Measurements from ENCODE around the gene TBRG4. TPM values are rescaled to one million over a fixed set of nuclear protein-coding genes. Genes with fewer than 3 reads are reported as not detected.
A peak's percentile ranks its signal among the peaks of the same experiment; 100 is the strongest.

The TBRG4 gene
- total RNA-seq, 1 donor from 2014 or later, result 82.2 TPM

DNA sequence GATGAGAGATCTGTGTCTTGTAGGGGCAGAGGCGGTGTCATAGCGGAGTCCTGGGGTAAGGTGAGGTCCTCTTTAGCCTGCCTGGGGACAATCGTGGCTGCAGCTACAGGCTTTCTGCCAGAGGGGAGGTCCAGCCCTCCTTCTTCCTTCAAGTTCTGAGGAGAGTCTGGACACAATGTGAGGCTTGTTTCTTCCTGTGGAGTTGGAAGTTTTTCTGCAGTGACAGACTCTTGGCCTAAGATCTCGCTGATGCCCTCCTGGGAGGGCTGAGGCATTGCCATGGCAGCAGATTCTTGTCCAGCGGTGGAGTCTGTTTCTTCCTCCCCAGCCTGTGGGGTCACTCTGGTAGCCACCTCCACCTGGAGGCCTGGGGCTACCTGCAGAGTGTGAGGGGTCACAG, 27.2 kb downstream of the TBRG4 start:
- ATAC-seq (ENCODE audit: poor library complexity) (no peak), DNase-seq (no peak)
- intact Hi-C loops (cut with DNase I), result no loop called here

DNA sequence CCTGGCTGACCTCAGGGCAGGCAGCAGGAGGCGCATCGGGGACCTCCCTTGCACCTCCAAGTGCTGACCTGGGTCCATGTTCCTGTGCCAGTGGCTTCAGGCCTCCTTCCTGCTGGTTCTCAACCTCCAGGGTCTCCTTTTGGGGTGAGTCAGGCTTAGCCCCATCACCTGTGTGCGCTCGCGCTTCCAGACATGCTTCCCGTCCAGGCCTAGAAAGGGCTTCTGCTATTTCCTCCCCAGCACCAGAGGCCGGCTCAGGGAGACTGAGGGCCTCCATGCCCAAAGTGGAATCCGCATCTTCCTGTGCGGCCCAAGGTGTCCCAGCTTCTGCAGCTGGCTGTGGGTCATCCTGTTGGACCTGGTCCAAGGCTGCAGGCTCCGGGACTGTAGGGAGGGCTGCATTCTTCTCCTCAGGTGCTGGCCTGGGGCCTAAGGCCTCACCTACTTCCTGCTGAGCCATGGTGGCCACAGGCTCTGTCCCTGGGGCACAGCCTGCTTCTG, 28.6 kb downstream of the TBRG4 start:
- intact Hi-C loops (cut with DNase I), result no loop called here
- ATAC-seq (ENCODE audit: poor library complexity) (no peak), DNase-seq (no peak)

DNA sequence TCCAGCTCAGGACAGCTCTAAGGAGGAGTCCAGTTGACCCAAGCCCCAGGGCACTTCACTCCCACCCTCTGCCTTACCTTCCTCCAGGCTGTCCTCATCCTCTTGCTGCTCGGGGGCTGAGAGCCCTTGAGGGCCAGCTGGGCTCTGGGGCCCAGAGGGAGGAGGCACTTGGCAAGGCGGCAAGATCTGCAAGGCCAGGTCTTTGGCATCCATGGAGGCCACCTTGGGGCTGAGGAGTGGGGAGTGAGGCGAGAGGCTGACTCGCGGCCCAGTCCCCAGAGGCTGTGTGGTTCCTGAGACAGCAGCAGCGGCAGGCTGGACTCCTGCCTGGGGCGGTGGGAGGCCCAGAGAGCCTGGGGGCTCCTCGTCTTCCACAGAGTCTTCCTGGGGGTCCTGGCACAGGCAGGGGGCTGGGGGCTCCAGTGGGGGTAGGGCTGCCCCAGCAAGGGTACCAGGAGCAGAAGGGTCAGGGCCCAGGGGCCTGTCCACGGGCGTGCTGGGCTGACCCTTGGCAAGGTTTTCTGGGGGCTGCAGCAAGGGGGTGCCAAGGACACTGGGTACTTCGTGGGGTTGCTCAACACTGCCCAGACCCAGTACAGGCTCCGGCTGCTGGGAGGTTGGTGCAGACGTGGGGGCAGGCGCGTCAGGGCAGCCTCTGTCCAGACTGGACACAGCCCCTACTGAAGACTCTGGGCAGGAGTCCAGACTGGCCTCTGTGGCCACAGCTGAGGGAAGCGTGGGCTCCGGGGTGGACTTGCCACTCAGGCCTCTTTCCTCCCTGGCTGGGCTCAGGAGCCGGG, 29.3 kb downstream of the TBRG4 start:
- ATAC-seq (ENCODE audit: poor library complexity), result peak; percentile 10
- intact Hi-C loops (cut with DNase I), result no loop called here
- DNase-seq, result no peak

DNA sequence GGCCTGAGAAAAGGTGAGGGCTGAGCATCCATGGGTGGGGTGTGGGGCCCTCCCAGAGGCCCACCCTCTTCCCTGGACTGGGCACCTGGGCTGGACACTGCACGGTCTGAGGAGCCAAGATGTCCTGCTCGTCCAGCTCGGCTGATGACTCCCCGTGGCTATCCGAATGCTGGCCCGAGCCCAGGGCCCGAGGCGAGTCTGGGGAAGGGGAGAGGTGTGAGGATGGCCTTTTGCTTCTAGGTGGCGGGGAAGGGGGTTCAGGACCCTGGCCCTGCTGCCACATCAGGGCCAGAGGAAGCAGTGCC, 29.9 kb downstream of the TBRG4 start:
- DNase-seq (no peak), ATAC-seq (ENCODE audit: poor library complexity) (no peak)
- intact Hi-C loops (cut with DNase I), result no loop called here

DNA sequence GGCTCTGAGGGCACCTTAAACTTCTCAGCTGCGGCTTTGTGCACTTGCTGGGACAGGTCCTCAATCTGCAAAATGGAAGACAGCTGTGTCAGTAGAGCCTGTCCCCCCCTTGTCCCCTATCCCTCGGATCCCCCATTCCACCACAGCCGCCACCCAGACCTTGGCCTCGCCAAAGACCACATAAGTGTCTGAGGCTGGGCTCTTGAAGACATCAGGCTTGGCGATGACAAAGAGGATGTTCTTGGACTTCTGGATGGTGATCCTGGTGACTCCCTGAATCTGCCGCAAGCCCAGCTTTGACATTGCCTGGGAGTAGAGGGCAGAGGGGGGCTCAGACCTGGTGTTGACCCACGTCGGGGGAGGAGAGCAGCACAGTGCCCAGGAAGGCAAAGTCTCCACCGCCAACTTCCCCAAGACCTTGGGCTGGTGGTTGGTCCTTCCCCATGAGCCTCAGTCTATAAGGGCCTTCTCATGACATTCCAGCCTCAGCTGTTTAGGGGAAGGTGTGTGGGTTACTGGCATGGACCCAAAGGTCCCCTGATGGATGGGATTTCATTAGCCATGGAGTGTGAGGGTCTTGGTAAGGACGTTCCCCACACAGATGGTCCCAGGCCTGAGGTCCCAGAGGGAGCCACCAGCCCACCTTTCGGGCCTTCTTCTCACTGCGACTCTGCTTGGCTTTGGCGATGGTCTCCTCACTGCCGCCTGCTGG, 30.4 kb downstream of the TBRG4 start:
- ATAC-seq (ENCODE audit: poor library complexity), result no peak
- no peak for DNase-seq
- intact Hi-C loops (cut with DNase I), result no loop called here

DNA sequence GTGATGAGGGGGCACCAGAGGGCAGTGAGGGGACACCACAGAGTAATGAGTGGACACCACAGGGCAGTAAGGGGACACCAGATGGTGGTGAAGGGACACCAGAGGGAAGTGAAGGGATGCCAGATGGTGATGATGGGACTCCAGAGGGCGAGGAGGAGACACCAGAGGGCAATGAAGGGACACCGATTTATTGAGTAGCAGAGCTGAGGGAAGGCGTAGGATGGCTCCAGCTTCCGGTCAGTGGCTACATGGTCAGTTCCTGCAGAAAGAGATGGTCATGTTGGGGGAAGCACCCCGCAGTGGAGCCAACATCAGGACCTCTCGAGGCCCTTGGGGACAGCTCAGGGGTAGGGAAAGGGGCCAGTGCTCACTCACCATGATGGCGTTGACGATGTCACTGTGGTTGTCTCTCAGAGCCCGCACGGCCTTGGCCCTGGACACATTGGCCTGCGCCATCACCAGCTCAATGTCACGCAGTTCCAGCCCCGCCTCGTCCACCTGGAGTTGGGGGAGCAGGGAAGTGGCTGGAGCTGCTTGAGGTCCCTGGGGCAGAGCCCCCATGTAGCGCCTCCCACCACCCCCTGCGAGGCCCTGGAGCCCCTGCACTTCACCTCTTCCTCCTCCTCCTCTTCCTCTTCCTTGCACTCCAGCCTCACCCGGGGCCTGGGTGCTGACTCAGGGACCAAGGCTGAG, 31.1 kb downstream of the TBRG4 start:
- intact Hi-C loops (cut with DNase I), result no loop called here
- ATAC-seq (ENCODE audit: poor library complexity) (no peak), DNase-seq (no peak)

DNA sequence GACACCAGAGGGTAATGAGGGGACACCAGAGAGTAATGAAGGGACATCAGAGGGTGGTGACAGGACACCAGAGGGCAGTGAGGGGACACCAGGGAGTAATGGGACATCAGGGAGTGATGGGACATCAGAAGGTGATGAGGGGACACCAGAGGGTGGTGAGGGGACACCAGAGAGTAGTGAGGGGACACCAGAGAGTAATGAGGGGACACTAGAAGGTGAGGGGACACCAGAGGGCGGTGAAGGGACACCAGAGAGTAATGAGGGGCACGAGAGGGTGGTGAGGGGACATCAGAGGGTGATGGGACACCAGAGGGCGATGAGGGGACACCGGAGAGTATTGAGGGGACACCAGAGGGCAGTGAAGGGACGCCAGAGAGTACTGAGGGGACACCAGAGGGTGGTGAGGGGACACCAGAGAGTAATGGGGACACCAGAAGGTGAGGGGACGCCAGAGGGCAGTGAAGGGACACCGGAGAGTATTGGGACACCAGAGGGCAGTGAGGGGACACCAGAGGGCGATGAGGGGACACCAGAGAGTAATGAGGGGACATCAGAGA, 33.3 kb downstream of the TBRG4 start:
- no peak for ATAC-seq (ENCODE audit: poor library complexity)
- intact Hi-C loops (cut with DNase I), result no loop called here
- DNase-seq, result no peak

DNA sequence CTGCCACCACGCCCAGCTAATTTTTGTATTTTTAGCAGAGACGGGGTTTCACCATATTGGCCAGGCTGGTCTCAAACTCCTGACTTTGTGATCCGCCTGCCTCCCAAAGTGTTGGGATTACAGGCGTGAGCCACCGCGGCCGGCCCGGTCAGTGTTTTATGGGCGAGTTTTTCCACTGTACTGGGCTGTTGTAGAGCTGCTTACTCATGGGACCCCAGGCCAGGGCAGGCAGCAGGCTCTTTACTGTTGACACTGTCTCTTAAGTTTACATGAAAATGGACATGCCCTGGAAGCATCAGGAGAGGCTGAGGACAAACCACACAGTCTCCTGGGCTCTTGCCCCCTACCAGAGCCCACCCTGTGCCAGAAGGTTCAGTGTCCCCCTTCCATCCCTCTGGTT, 33.9 kb downstream of the TBRG4 start:
- ATAC-seq (ENCODE audit: poor library complexity), result no peak

DNA sequence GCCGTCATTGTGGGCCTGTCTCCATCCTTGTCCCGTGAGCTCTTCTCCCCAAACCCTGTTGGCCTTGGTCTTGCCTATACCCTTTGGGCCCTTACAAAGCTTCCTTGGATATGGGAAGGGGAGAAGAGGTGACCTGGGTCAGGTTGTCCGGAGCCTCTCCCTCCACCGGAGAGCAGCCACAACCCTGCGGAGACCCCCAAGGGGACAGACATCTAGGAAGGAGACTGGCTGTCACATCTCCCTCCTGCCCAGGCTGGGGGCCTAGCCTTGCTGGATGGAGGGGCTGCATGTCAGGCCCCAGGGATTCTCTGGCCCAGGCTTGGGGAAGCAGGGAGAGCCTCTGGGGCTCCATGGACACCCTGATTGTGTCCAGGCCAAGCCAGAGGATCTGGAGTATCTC, 34.6 kb downstream of the TBRG4 start:
- DNase-seq (no peak), ATAC-seq (ENCODE audit: poor library complexity) (no peak)
- intact Hi-C loops (cut with DNase I), result no loop called here

More for the DNA sequence above, 33.9 kb downstream of the TBRG4 start:
- intact Hi-C loops (cut with DNase I), result no loop called here
- no peak for DNase-seq

DNA sequence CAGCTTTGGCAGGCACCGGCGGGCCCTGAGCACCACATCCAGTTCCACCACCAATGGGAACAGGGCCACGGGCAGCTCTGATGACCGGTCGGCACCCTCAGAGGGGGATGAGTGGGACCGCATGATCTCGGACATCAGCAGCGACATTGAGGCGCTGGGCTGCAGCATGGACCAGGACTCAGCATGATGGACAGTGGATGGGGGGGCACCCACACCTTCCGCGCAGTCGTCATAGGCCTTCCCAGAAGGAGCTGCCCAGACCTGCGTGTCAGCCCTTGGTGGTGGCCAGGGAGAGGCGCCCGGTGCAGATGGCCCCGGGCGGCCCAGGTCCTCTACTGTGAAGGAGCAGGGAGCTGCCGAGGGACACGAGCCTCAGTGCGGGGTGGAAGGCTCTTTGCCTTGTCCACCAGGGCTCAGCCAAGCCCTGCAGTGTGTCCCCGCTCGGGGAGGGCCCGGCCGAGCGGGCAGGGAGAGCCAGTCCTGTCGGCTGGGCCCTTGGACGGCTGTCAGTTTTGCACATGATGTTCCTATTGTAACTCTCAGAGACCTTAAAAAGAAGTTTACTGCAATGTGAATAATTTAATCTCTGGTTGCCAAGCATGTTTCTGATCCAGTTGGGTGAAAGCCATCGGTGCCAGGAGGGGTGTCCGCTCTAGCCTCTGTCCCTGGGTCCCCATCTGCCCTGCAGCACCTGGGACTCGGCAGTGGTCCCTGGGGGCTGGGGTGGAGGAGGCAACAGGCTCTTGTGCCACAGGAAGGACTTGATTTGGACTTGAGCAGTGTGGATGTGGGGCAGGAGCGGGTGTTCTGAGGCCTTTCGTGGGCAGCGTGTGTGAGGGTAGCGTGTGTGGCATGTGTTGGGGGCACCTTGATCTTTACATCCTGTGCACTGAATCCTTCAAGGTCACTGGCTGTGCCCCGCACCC, 35.4 kb downstream of the TBRG4 start:
- intact Hi-C loops (cut with DNase I), result no loop called here
- DNase-seq, result no peak

DNA sequence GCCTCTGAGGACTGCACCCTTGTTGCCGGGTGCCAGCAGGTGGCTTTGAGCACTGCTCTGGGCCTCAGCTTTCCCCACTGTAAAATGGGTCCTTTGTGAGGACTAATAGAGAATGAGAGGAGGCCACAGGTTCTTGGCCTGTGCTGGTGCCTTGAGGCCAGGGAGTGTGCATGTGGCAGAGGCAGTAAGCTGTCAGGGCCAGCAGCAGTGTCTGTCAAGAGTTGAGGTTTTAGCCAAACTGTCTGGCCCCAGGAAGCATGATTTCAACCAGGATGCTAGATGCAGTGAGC, 36.2 kb downstream of the TBRG4 start:
- ATAC-seq (ENCODE audit: poor library complexity) (no peak), DNase-seq (no peak)
- intact Hi-C loops (cut with DNase I), result no loop called here

More for the DNA sequence above, 35.4 kb downstream of the TBRG4 start:
- ATAC-seq (ENCODE audit: poor library complexity), result no peak

DNA sequence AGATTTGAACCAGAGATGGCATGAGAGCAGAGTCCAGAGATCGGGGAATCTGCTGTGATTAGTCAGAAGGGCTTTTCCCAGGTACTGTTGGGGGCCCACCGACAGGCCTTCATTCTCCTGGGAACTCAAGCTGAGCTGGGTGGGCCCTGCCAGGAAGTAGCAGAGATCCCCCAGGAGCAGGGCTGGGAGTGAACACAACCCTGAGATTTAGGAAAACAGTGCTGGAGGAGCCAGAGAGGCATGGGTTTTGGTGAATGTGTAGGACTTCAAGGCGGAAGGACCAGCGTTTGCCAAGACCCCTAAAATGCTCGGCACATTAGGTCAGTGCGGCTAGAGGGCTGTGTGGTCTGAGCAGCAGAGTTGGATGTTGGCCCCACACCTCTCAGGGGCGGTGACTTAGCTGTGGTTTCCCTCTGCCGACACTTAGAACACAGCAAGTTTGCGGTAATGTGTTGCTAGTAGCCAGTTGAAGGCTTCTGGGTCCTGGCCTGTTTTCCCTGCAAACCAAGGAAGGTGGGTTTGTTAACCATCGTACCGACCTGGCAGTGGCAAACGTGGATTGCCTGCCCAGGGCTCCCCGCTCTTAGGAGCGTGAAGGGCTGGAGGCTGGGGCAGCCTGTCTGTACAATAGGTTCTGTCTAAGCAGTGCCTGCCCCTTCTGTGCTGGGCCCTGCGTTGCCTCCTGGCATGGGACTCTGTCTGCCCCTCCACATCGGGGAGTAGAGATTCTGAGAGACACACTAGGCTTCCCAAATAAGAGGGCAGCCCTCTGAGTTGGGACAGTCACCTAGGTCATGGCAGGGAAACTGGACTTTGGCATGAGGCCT, 36.8 kb downstream of the TBRG4 start:
- DNase-seq, result no peak
- intact Hi-C loops (cut with DNase I), result no loop called here
- ATAC-seq (ENCODE audit: poor library complexity), result no peak

DNA sequence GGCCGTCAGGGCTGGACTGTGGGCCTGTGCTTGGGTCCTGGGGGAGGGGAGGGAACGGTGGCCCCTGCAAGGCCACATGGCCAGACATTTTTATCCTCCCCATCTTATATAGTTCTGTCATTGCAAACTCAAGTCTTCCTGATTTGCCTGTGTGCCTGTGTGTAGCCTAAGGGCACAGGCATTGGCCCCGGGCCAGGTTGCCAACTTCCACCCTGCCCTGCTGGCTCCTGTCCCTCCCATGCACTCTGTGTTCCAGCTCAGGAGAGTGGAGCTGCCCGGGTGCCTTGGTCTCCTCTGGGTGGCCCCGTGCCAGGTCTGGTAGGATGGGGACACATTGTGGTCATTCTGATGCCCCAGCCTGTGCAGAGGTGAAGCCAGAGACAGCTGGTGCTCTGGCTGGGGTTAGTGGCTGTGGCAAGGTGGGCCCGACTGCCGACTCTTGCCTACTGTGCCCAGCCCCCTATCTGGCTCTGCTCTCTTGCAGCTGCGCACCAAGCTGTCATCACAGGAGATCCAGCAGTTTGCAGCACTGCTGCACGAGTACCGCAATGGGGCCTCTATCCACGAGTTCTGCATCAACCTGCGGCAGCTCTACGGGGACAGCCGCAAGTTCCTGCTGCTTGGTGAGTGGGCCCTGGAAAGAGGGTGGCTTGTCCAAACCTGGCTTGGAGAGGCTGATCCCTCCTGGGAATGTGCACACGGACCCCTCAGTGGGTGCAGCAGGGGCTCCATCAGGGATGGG, 37.5 kb downstream of the TBRG4 start:
- intact Hi-C loops (cut with DNase I), result no loop called here
- DNase-seq (peak; percentile 84), ATAC-seq (ENCODE audit: poor library complexity) (peak; percentile 85)

DNA sequence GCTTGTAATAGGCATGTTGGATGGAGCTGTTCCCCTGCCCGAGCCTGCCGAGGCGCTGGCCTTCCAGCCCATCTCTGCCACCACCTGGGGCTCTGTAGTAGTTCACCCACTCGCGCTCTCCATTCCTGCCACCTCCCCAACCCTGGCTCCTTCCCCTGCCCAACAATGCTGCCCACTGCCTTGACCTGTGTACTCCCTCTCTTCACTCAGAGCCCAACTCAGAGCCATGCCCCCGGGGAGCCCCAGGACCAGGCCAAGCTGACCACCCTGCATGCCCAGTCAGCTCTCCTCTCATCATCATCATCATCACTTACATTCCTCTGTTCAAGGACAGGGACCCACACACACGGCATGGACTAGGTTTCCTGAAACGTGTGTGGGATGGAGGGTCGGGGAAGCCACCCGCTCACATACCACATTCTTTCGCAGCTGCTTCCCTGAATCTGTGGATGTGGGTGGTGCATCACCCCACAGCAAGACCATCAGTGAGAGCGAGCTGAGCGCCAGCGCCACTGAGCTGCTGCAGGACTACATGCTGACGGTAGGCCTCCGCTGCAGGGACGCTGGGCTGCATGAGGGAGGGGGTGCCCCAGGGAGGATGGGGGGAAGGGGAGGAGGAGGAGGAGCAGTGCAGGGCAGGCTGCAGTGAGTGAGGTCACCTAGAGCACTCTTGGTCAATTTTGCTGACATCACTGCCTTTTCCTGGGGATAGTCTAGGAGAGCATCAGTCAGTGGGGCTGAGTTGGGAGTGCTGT, 38.3 kb downstream of the TBRG4 start:
- intact Hi-C loops (cut with DNase I), result no loop called here
- DNase-seq, result no peak
- ATAC-seq (ENCODE audit: poor library complexity), result no peak

DNA sequence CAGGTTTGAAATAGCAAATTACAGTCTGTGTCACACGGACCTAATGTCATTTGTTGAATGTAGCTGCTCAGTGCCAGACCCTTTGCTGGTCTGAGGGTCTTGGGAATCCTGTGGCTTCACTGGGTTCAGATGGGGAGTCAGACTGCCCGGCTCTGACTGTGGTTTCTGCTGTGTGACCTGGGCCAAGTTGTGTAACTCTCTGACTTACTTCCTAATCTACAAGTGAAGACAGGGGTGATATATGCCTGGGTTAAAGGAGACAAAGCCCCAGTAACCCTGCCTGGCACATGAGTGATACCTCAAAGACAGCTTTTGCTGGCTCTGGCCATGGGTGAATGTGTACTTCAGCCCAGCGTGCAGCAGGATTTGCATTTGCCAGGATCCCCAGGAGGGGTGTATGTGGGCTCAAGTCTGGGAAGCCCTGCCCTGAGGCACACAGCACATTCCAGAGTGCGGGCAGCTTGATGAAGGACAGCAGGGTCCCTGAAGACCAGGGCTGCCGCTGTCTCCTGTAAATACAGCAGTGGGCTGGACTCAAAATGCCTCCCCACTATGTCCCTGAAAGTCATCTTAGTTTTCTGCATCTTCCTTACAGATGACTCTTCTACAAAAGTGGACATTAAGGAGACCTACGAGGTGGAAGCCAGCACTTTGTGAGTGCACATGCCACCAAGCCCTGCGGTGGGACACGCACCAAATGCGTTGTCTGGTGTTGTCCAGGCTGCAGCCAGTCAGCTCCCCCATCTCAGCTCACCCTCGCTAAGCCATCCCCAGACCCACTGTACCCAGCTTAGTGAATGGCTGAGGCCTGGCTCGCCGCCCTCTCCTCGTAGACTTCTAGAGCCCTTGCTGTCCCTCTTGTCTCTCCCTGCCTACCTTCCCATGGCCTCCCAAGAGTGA, 39.1 kb downstream of the TBRG4 start:
- DNase-seq (no peak), ATAC-seq (ENCODE audit: poor library complexity) (no peak)
- intact Hi-C loops (cut with DNase I), result no loop called here

DNA sequence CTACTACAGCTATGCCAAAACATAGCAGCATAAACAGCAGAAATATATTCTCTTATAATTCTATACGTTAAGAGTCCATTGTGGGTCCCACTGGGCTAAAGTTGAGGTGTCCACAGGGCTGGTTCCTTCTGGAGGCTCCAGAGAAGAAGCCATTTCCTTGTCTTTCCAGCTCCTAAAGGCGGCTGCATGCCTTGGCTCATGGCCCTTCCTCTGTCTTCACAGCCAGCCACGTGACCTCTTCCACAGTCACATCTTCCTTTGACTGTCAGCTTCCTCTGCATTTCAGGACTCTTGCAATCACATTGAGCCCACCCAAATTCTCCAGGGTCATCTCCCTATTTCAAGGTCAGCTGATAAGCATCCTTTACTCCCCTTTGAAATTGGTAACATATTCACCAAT, 40.0 kb downstream of the TBRG4 start:
- ATAC-seq (ENCODE audit: poor library complexity) (no peak), DNase-seq (no peak)
- intact Hi-C loops (cut with DNase I), result no loop called here

Data from Right ventricle myocardium superior (tissue), 1 donor.